T-helper 17 cell (primary cell): ENCODE results near the gene HMG20B. TPM values are rescaled to one million over a fixed set of nuclear protein-coding genes. Genes with fewer than 3 reads are reported as not detected.

Source experiments
- ATAC-seq: fragments of 150-1000 bp; cut with Tn5 transposase; 2 replicates; pipeline ENCODE4 v1.10.0; 2021; ENCODE audit warnings: mild to moderate bottlenecking, moderate library complexity
- DNase-seq, 3 donors: peaks; one replicate each; pipeline versions ENCODE4 v3.0.0 to v3.0.0-alpha.2; 2020 to 2021
- H3K9me3 ChIP-seq: one replicate; pipeline ENCODE4 v1.7.0; 2013; ENCODE audit warnings: low read length, mild to moderate bottlenecking; ENCODE audit not compliant: control insufficient read depth, poor library complexity, severe bottlenecking
- H3K27ac Mint-ChIP-seq: one replicate; pipeline ENCODE4 v1.8.0; 2022; ENCODE audit warnings: mild to moderate bottlenecking, moderate library complexity, mixed read lengths
- H3K27me3 Mint-ChIP-seq: one replicate; pipeline ENCODE4 v1.8.0; 2022; ENCODE audit warnings: mixed read lengths
- H3K36me3 Mint-ChIP-seq: one replicate; pipeline ENCODE4 v1.8.0; 2022; ENCODE audit warnings: low read depth, mixed read lengths
- H3K4me1 Mint-ChIP-seq: one replicate; pipeline ENCODE4 v1.8.0; 2022; ENCODE audit warnings: mild to moderate bottlenecking, mixed read lengths
- H3K4me3 Mint-ChIP-seq: one replicate; pipeline ENCODE4 v1.8.0; 2022; ENCODE audit warnings: mild to moderate bottlenecking, moderate library complexity, mixed read lengths
- total RNA-seq, 4 donors: library from RNA in 2 of 4; stranded (reverse) in 2 of 4; gene quantifications; one replicate each; pipeline ENCODE4 v1.2.3 and lab custom pipeline; 2022 to 2026

The HMG20B gene
- total RNA-seq, 2 donors from 2014 or later = 34.0 to 36.7 TPM

DNA sequence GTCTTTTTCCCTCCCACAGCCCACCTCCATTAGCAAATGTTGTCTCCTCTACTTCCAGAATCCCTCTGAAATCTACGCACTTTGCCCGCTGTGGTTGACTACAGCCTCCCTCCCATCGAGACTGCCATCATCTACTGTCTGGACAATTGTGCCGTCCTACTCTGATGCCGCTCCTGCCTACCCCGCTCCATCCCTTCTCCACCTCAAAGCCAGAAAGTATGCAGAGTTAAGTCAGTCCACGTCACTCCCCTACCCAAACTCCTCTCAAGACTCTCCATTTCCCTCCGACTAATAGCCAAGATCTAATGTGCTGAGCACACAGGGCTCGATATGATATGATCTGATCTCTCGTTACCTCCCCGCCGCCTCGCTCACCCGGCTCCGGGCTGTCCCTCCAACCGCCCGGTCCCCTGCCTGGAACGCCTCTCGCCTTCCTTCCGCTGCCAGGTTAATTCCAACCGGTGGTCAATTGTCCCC lies 53.3 kb downstream of the HMG20B start:
- no peaks in the 10 kb centered on the region for H3K9me3 ChIP-seq
- Mint-ChIP-seq H3K36me3 (no peaks in the 10 kb centered on the region), H3K4me3 (peak overlapping the region; percentile 99), H3K27ac (peak overlapping the region; percentile 88), H3K27me3 (no peaks in the 10 kb centered on the region), H3K4me1 (peaks cover 21% of the 10 kb centered on the region)
- no peak for DNase-seq
- ATAC-seq = no peak

DNA sequence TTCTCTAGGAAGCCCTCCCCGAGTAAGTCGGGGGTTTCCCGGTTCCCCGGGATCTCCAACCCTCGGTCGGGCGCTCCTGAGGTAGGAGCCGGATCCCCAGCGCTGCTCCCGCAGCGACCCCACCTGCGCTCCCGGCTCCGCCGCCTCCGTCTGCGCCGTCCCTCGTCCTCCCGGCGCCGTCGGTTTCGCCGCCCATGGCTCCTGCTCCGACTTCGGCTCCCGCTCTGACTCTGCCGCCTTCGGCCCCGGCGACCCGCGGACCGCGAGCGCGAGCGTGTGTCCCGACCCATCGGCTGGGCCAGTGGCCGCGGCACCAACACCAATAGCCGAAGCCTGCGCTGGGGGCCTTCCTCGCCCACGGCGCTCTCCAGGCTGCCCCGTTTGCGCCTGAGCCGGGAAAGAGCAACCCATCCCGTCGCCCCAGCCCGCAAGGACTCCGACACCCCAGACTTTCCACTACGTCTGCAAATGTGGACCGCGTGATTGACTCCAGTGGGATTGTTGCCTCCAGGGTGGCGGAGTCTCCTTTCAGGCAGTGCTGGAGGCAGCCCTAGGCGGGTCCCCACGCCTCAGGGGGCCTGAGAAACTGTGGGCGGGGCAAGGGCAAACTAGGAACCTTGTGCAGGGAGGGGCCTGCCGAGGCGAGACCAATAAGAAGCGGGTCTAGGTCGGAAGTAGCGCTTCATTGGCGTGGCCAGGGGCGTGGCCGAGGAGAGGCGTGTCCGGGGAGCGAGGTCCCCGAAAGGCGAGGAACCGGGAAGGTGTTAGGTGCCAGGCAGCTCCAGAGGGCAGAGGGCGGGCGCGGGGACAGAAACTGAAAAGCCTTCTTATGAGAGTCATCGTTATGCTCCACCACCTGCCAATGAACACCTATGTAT lies 54.0 kb downstream of the HMG20B start, which contains the start of gene CACTIN:
TSS of gene CACTIN (minus strand) at position 318 of the 878 bp plus-strand sequence. CDS start at position 290, 28 bp downstream.
- Mint-ChIP-seq H3K36me3 (no peaks in the 10 kb centered on the region), H3K27ac (peak within 1 kb of the TSS; percentile 88), H3K4me3 (peak within 1 kb of the TSS; percentile 99), H3K4me1 (peaks cover 21% of the 10 kb centered on the region), H3K27me3 (no peaks in the 10 kb centered on the region)
- peak; percentile 97 to 98 (median 98) for DNase-seq
- peak; percentile 97 for ATAC-seq
- H3K9me3 ChIP-seq = no peaks in the 10 kb centered on the region

DNA sequence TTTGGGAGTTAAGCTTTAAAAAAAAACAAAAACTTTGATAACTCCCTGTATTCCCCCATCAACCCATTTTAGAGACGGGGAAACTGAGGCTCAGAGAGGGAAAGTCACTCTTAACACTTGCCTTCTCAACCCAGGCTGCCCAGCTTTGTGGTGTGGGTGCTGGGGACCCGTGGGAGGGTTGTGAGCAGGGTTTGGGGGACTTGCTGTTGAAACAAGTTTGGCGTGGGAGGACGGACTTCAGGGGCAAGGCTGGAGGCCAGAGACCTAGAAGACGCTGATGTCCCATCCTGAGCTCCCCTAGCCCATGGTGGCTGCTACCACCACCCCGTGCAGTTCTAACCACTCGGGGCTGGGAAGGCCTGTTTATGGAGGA lies 54.6 kb downstream of the HMG20B start:
- peak overlapping the region; percentile 88 for H3K27ac Mint-ChIP-seq

More for the DNA sequence above, 54.6 kb downstream of the HMG20B start:
- no peak for DNase-seq
- no peak for ATAC-seq
- no peaks in the 10 kb centered on the region for H3K9me3 ChIP-seq
- no peaks in the 10 kb centered on the region for H3K36me3 Mint-ChIP-seq
- H3K27me3 Mint-ChIP-seq = no peaks in the 10 kb centered on the region
- H3K4me3 Mint-ChIP-seq = peak overlapping the region; percentile 99
- peaks cover 19% of the 10 kb centered on the region for H3K4me1 Mint-ChIP-seq

Other genes starting within 250 kb of the HMG20B start
- gene NFIC, start 206.4 kb upstream of the HMG20B start, total RNA-seq = 10 to 100 TPM; 29.0 to 29.3 TPM
- not detected for gene SMIM24, start 92.4 kb upstream of the HMG20B start, total RNA-seq
- gene SMIM44, start 89.5 kb upstream of the HMG20B start, total RNA-seq = not detected
- 1 to 10 TPM; 4.1 to 5.2 TPM for gene DOHH, start 72.3 kb upstream of the HMG20B start, total RNA-seq
- 10 to 100 TPM; 95.0 to 96.6 TPM for gene FZR1, start 66.6 kb upstream of the HMG20B start, total RNA-seq
- 1 to 10 TPM; 5.0 to 8.4 TPM for gene TEKTIP1, start 33.8 kb upstream of the HMG20B start, total RNA-seq
- 10 to 100 TPM; 58.1 to 62.0 TPM for gene MFSD12, start 15.4 kb upstream of the HMG20B start, total RNA-seq
- gene GIPC3, start 12.5 kb downstream of the HMG20B start, total RNA-seq = 1 to 10 TPM in 1 of 2 donors, under 1 TPM in 1; 0.42 to 3.3 TPM
- gene TBXA2R, start 33.9 kb downstream of the HMG20B start, total RNA-seq = 10 to 100 TPM in 1 of 2 donors, 1 to 10 TPM in 1; 1.0 to 10.4 TPM
- gene CACTIN, start 53.8 kb downstream of the HMG20B start, total RNA-seq = 10 to 100 TPM; 32.8 to 34.4 TPM
- gene PIP5K1C, start 127.5 kb downstream of the HMG20B start, total RNA-seq = 10 to 100 TPM; 21.7 to 23.7 TPM
- 10 to 100 TPM; 13.4 to 14.2 TPM for gene TJP3, start 135.4 kb downstream of the HMG20B start, total RNA-seq
- 10 to 100 TPM; 71.9 to 75.1 TPM for gene APBA3, start 188.7 kb downstream of the HMG20B start, total RNA-seq
- 10 to 100 TPM; 63.9 to 86.2 TPM for gene MRPL54, start 189.7 kb downstream of the HMG20B start, total RNA-seq
- gene RAX2, start 199.3 kb downstream of the HMG20B start, total RNA-seq = not detected
- gene MATK, start 213.4 kb downstream of the HMG20B start, total RNA-seq = 10 to 100 TPM; 10.0 to 13.3 TPM